C4-2B (cell line): ENCODE data around the gene ABI1.

Source experiments
- ZFX ChIP-seq: fragments of 450-650 bp; IDR thresholded peaks from 2 replicates; pipeline ENCODE4 v1.6.1; 2017
- TF ChIP-seq, protein P1 (sequence below): fragments of 450-650 bp; conservative IDR thresholded peaks from 2 replicates; pipeline ENCODE4 v1.5.1; 2017; ENCODE audit warnings: mild to moderate bottlenecking

DNA sequence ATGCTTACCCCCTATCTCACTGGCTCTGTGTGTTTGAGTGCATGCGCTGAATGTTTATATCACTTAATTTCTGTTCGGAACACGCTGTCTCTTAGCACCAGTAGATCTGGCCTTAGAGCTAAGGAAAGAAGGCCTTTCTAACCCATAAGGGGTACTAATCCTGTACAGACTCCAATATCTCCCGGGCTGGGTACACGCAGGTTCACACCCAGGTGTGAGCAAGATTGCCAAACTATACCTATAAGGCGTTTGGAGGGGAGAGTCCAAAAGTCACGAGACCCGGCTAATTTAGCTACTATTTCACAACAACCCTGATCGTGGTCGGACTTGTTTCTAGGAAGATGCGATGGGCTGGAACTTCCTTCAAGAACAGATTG is 164.0 kb downstream of the ABI1 start:
- TF ChIP-seq, protein P1, sequence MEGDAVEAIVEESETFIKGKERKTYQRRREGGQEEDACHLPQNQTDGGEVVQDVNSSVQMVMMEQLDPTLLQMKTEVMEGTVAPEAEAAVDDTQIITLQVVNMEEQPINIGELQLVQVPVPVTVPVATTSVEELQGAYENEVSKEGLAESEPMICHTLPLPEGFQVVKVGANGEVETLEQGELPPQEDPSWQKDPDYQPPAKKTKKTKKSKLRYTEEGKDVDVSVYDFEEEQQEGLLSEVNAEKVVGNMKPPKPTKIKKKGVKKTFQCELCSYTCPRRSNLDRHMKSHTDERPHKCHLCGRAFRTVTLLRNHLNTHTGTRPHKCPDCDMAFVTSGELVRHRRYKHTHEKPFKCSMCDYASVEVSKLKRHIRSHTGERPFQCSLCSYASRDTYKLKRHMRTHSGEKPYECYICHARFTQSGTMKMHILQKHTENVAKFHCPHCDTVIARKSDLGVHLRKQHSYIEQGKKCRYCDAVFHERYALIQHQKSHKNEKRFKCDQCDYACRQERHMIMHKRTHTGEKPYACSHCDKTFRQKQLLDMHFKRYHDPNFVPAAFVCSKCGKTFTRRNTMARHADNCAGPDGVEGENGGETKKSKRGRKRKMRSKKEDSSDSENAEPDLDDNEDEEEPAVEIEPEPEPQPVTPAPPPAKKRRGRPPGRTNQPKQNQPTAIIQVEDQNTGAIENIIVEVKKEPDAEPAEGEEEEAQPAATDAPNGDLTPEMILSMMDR: no peak
- TF ChIP-seq ZFX: no peak
